Ovary (tissue), 9 donors: ENCODE results near the gene LTO1. TPM values are rescaled to one million over a fixed set of nuclear protein-coding genes. Genes with fewer than 3 reads are reported as not detected.

Source experiments
- DNase-seq, 5 donors: peaks; one replicate each; pipeline ENCODE4 v3.0.0-alpha.2; 2019 to 2020
- H3K27ac ChIP-seq, 2 donors: fragments of 200-600 bp; one replicate each; pipeline versions ENCODE4 v1.5.1 to v1.8.0; 2019 to 2022
- H3K27me3 ChIP-seq: fragments of 200-600 bp; one replicate; pipeline ENCODE4 v1.8.0; 2022
- H3K36me3 ChIP-seq: fragments of 200-600 bp; sonication (generic); one replicate; pipeline ENCODE4 v1.5.1; 2019
- H3K4me1 ChIP-seq: one replicate; pipeline ENCODE4 v1.8.1; 2013; ENCODE audit warnings: mild to moderate bottlenecking, moderate library complexity; ENCODE audit not compliant: insufficient read depth
- H3K4me3 ChIP-seq: fragments of 200-600 bp; sonication (generic); one replicate; pipeline ENCODE4 v1.5.1; 2017
- H3K9me3 ChIP-seq, 2 donors: fragments of 200-600 bp in 1 of 2; sonication (generic) in 1 of 2; one replicate each; pipeline versions ENCODE4 v1.5.1 to v1.8.1; 2013 to 2019; ENCODE audit warnings: mild to moderate bottlenecking in 1 of 2, moderate library complexity in 1 of 2
- EP300 ChIP-seq: sonication (generic); formaldehyde crosslinking; IDR thresholded peaks from one replicate; pipeline ENCODE4 v1.6.1; 2017; ENCODE audit warnings: antibody characterized with exemption
- POLR2A ChIP-seq: fragments of 450-650 bp; IDR thresholded peaks from one replicate; pipeline ENCODE4 v1.6.1; 2017; ENCODE audit warnings: antibody characterized with exemption, mild to moderate bottlenecking, moderate library complexity
- WGBS, 3 donors: extraction: QIAGEN DNeasy Blood & Tissue Kit in 1 of 3; methylation state at CpG; one replicate each; pipeline versions ENCODE4 v1.1.5 to v1.1.7; 2013 to 2017; 5-methylcytosine and 5-hydroxymethylcytosine counted together
- intact Hi-C, 4 donors: fragments of 100-400 bp; cut with DNase I; formaldehyde crosslinking; loops; one replicate each; pipeline versions ENCODE4 v1.11.0 to v1.15.1; 2022 to 2023
- polyA plus RNA-seq, 2 donors: library from polyadenylated mRNA; stranded (reverse); fragments of 200-250 nt in 1 of 2; fragments of 350-450 nt in 1 of 2; fragmentation: Illumina TruSeq in 1 of 2; extraction: RNeasy Lipid Tissue Mini Kit (QIAGEN cat#74804) in 1 of 2; gene quantifications; one replicate each; pipeline ENCODE4 v1.2.3, GENCODE V29; 2013 to 2014
- total RNA-seq, 7 donors: library from RNA; depleted of rRNA in 2 of 7; stranded (reverse); fragments of >200 nt in 2 of 7; fragmentation: NEBNext Ultra II Directional in 3 of 7; extraction: Animal tissue kit (Norgen Biotek cat#: 25700) in 3 of 7; gene quantifications; one replicate each; pipeline versions ENCODE4 v1.1.0 to v1.2.4, GENCODE V29; 2016 to 2023
- TF ChIP-seq, protein P1 (sequence below), 3 donors: fragments of 450-650 bp in 2 of 3; fragments of 200-600 bp in 1 of 3; IDR thresholded peaks; one replicate each; pipeline versions ENCODE4 v1.5.1 to v1.8.0; 2016 to 2022; ENCODE audit warnings: antibody characterized with exemption in 3 of 3, mild to moderate bottlenecking in 1 of 3
- donor health status: DM: no; HTN: no; CAD: no; lungs with moderate emphysema.
- donor health status: DM: no; HTN: no; CAD: no.
- donor health status: Bipolar disorder and iron deficiency.
- donor health status: DM: yes; HTN: yes; CAD: no.
- donor health status: DM: no; HTN: no; CAD: no.
- donor health status: DM: yes; HTN: yes; CAD: no.

Gene LTO1
- total and polyA plus RNA-seq, 9 donors, result 13.4 to 29.9 (median 19.8) TPM

DNA sequence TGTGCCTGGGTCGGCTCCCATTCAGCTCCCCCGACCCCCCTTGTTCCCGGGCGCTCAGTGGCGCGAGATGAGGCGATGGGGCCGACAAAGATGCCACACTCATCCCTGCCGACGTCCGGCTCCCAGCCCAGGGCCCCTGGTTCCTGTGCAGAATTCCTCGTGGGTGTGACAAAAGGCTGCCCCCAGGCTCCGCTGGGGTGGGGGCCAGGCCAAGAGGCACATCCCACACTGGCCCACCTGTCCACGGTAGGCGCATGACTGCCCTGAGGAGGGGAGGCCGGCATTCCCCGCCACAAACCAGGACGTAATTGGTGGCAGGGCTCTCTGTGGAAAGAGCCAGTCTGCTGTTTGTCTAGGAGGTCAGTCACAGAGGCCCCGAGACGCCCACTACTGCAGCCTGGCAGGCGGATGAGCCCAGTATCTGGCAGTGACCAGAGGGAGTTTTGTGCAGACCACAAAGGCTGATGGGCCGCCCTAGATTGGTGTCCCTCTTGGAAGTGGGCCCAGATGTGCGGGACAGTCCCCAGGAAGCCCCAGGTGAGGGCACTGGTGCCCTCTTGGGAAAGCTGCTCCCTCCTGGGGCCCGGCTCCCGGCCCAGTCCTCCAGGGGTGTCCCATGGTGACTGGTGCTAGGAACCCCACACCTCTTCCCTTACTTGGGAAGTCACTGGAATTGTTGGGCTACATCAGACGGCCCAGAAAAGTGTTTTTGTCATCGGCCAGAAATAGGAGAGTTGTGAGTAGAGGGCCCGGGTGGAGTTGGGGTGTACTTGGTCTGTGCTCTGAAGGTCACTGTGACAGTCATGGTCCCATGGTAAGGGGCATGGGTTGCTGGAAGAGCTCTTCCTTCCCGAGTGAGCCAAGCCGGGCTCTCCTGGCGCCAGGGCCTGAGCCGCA is 28.4 kb downstream of the LTO1 start:
- WGBS, 3 donors, result 76 to 83% (median 78%) methylated on average over 29 to 32 of the region's 32 CpGs
- Histone ChIP-seq H3K27me3 (no peaks in the 10 kb centered on the region), H3K4me3 (no peak overlapping the region), H3K4me1 (peaks cover 3% of the 10 kb centered on the region), H3K9me3 (no peaks in the 10 kb centered on the region), H3K27ac (no peak overlapping the region), H3K36me3 (no peaks in the 10 kb centered on the region)
- DNase-seq, result peak in 1 of 5 donors; percentile 9
- intact Hi-C loops, result loop anchor here in 1 of 4 donors (10.0 kb wide), 1 partner anchor 542 kb away; no protein-coding TSS in a partner anchor
- TF ChIP-seq EP300 (no peak), POLR2A (no peak)
- TF ChIP-seq, protein P1, sequence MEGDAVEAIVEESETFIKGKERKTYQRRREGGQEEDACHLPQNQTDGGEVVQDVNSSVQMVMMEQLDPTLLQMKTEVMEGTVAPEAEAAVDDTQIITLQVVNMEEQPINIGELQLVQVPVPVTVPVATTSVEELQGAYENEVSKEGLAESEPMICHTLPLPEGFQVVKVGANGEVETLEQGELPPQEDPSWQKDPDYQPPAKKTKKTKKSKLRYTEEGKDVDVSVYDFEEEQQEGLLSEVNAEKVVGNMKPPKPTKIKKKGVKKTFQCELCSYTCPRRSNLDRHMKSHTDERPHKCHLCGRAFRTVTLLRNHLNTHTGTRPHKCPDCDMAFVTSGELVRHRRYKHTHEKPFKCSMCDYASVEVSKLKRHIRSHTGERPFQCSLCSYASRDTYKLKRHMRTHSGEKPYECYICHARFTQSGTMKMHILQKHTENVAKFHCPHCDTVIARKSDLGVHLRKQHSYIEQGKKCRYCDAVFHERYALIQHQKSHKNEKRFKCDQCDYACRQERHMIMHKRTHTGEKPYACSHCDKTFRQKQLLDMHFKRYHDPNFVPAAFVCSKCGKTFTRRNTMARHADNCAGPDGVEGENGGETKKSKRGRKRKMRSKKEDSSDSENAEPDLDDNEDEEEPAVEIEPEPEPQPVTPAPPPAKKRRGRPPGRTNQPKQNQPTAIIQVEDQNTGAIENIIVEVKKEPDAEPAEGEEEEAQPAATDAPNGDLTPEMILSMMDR (IDR thresholded peaks at IDR 0.05), result no peak

DNA sequence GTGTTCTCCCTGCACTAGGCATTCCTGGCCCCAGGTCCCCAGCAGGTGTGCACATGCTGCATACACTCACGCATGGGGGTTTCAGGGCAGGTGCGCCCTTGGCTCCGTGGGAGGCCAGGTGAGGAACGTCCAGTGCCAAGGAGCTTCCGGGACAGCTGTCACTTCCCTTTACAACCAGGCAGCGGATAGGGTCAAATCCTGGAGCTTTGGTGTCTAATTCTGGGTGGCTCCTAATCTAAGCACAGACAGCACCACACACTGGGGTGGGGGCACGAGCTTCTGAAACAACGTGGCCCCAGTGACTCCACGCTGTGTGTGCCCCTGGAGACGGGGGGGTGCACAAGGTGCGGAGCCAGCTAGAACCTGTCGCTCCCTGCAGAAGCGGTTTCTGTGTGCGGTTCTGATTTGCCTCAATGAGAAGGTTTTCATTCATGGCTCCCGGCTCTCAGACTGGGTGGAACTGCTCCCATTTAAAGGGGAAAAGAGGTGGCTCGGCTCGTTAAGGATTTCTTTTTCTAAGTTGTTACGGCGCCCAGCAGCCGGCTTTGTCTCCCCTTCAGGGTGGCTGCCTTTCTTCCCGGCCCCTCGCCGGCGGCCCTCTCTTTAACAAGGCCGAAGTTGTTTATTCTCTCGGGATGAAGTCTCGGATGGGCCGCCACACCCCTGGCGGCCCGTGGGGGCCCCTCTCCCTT is 29.2 kb downstream of the LTO1 start:
- 60 to 70% (median 68%) methylated on average over 30 of the region's 30 CpGs for WGBS, 3 donors
- peak in 2 of 5 donors; percentile 7 to 14 for DNase-seq
- no peaks in the 10 kb centered on the region for H3K27me3 ChIP-seq
- intact Hi-C loops, result loop anchor here in 1 of 4 donors (10.0 kb wide), 1 partner anchor 541 kb away; no protein-coding TSS in a partner anchor
- H3K4me1 ChIP-seq, result peaks cover 3% of the 10 kb centered on the region
- H3K4me3 ChIP-seq, result no peak overlapping the region
- no peaks in the 10 kb centered on the region for H3K9me3 ChIP-seq
- H3K27ac ChIP-seq, result no peak overlapping the region
- TF ChIP-seq POLR2A, result no peak
- no peaks in the 10 kb centered on the region for H3K36me3 ChIP-seq

DNA sequence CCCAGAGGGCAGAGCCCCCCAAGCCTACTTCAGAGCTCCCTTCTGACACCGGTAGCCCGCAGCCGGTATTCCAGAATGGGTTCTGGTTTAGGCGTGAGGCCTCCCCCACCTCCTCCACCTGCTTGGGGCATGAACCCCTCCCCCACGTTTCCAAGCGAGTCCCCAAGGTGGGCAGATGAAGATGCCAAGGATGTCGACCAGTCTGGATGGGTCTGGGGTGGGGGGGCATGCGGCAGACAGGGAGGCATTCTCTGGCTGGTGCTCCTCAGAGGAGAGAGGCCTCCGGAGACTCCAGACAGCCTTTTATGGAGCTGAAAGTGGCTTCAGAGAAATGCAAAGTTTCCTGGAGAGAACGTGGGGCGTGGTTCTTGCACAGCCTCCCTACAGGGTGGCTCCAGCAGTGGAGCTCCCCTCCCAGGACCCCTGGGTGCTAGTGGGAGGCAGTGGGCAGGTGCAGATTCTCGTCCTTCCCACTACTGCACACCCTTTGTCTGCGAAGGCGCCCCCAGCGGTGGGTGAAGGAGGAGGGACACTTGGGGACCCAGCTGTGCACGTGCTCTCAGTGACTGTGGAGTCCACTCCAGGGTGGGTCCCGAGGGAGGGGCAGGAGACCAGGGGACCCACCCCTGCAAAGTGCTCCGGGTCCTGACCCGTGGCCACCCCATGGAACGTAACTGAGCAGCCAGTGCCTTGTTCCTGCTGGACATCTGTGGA is 30.0 kb downstream of the LTO1 start:
- Histone ChIP-seq H3K36me3 (no peaks in the 10 kb centered on the region), H3K27me3 (no peaks in the 10 kb centered on the region), H3K4me1 (peaks cover 3% of the 10 kb centered on the region), H3K9me3 (no peaks in the 10 kb centered on the region), H3K27ac (no peak overlapping the region), H3K4me3 (no peak overlapping the region)
- DNase-seq, result peak in 1 of 5 donors; percentile 14
- intact Hi-C loops, result loop anchor here in 3 of 4 donors (5.0 to 10.0 kb wide), 2 partner anchors 540 to 543 kb away; no protein-coding TSS in a partner anchor
- WGBS, 3 donors, result 62 to 74% (median 74%) methylated on average over 20 of the region's 20 CpGs
- TF ChIP-seq, protein P1 (IDR thresholded peaks at IDR 0.05), result no peak
- TF ChIP-seq POLR2A (no peak), EP300 (no peak)

DNA sequence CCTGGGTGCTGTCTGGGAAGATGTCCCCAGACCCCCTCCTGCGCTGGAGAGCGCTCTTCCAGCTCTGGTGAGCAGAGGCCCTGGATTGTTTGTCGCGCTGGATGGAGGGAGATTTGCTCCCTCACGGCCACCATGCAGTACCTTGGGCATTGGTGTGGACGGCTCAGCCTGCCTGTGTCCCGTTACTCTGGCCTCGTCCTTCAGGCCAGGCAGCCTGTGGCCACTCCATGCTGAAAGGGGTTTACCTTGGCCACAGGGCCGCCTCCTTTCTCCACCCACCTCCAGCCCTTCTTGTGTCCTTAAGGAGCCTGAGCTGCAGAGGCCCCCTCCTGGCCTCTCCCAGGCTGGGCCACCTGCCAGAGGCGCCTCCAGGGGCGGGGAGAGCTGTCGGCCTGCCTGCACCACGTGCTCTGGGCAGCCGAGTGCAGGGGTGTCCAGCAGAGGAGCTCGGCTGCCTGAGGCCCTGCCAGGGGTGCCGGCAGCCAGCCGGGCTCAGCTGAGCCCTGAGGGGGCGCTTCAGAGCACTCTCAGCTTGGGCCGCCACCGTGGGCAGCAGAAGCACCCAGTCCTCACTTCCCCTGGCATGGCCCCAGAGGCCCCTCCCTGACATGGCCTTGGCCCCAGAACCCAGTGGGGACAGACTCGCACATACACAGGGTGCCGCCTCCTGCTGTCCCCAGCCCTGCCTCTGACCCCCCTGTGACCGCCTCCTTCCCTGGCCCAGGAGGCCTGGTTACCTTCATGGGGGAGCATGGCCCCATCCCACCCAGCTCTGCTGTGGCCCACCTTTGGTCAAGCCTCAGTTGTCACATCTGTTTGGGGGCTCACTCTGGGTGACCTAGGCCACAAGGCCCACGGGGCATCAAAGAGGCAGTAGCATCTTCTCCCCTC is 30.8 kb downstream of the LTO1 start:
- Histone ChIP-seq H3K27me3 (no peaks in the 10 kb centered on the region), H3K27ac (no peak overlapping the region), H3K4me1 (peaks cover 3% of the 10 kb centered on the region), H3K36me3 (no peaks in the 10 kb centered on the region), H3K9me3 (no peaks in the 10 kb centered on the region), H3K4me3 (no peak overlapping the region)
- intact Hi-C loops, result loop anchor here in 3 of 4 donors (5.0 to 10.0 kb wide), 2 partner anchors 540 to 542 kb away; no protein-coding TSS in a partner anchor
- 15 to 20% (median 19%) methylated on average over 18 to 24 of the region's 24 CpGs for WGBS, 3 donors
- TF ChIP-seq POLR2A (no peak), EP300 (no peak)
- TF ChIP-seq, protein P1 (IDR thresholded peaks at IDR 0.05), result no peak
- DNase-seq, result peak; percentile 51 to 76 (median 61)
